ENCODE data around the gene PDGFD. TPM values are rescaled to one million over a fixed set of nuclear protein-coding genes. Genes with fewer than 3 reads are reported as not detected.

PDGFD gene
- total RNA-seq, 1 donor: 6.9 TPM

DNA sequence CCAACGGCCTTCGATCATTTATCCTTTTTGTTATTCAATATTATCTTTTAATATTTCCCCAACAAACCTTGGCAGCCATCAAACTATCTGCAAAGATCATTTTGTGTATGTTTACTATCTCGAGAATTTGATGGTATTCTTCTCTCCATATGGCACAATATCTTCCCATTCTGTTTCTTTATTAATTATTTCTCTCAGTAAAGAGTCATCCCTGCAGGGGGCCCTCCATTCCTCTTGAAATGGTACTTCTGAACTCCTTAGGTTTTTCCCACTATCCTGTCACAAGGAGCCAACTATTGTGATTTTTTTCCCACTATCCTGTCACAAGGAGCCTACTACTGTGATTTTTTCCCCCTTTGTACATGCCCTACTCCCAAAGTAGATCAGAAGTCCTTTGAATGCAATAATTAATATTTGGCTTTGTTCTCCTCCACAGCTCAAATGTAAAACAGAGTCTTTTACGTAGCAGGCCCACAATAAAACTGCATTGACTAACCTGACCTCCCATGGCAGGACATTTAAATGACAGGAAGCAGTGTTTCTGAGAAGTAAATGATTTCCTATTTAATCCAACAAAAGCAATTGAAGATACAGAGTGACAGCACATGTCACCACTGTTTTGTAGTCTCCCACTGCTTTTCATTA is 43.3 kb downstream of the PDGFD start:
- no peak for TF ChIP-seq CTCF (IDR thresholded peaks at IDR 0.05; ENCODE audit: insufficient read depth, low read depth, low read length)
- no peak for DNase-seq (ENCODE audit: low read depth)
- H3K4me3 ChIP-seq (ENCODE audit: low read depth, low read length): no peak overlapping the region

- TF ChIP-seq CTCF (IDR thresholded peaks at IDR 0.05; ENCODE audit: insufficient read depth, low read depth, low read length): no peak
- H3K4me3 ChIP-seq (ENCODE audit: low read depth, low read length): no peak overlapping the region
- DNase-seq (ENCODE audit: low read depth): no peak
These were observed 45.7 kb downstream of the PDGFD start for GRCh38 chr11:104118105-104118744.

DNA sequence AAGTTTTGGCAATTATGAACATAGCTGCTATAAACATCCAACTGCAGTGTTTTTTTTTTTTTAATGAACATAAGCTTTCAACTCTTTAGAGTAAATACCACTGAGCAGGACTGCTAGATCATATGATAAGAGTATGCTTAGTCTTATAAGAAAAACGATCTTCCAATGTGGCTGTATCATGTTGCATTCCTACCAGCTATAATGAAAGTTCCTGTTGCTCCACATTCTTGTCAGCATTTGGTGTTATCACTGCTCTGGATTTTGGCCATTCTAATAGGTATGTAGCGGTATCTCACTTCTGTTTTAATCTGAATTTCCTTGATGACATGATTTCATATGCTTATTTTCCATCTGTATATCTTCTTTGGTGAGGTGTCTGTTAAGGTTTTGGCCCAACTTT is 50.4 kb downstream of the PDGFD start:
- no peak for DNase-seq (ENCODE audit: low read depth)
- no peak for TF ChIP-seq CTCF (IDR thresholded peaks at IDR 0.05; ENCODE audit: insufficient read depth, low read depth, low read length)
- no peak overlapping the region for H3K4me3 ChIP-seq (ENCODE audit: low read depth, low read length)

- TF ChIP-seq CTCF (IDR thresholded peaks at IDR 0.05; ENCODE audit: insufficient read depth, low read depth, low read length): no peak
- peak; percentile 79 for DNase-seq (ENCODE audit: low read depth)
- no peak overlapping the region for H3K4me3 ChIP-seq (ENCODE audit: low read depth, low read length)
These were observed 57.7 kb downstream of the PDGFD start for GRCh38 chr11:104106136-104106754.

DNA sequence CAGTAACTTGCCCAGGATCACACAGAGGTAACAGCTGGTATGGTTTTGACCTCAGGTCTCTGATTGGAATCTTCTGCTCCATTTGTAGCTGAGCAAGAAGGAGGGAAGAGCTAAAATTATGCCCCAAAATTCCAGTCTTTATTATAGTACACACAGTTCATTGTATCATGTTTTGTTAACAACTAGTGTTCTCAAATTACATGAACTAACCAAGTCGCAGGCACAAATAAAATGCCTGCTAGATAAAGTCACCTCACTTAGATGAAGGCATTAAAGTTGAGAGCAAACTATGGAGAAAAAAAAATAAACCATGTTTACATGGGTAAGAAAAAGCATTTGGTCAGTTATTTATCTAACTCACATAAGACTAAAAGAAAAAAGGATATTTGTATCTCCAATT is 58.8 kb downstream of the PDGFD start:
- DNase-seq (ENCODE audit: low read depth): peak; percentile 45
- no peak for TF ChIP-seq CTCF (IDR thresholded peaks at IDR 0.05; ENCODE audit: insufficient read depth, low read depth, low read length)
- no peak overlapping the region for H3K4me3 ChIP-seq (ENCODE audit: low read depth, low read length)

GRCh38 chr11:104104664-104105063 is 59.3 kb downstream of the PDGFD start:
- no peak for TF ChIP-seq CTCF (IDR thresholded peaks at IDR 0.05; ENCODE audit: insufficient read depth, low read depth, low read length)
- H3K4me3 ChIP-seq (ENCODE audit: low read depth, low read length): no peak overlapping the region
- no peak for DNase-seq (ENCODE audit: low read depth)
